ENCODE data around the gene RAD51B. TPM values are rescaled to one million over a fixed set of nuclear protein-coding genes. Genes with fewer than 3 reads are reported as not detected.

RAD51B gene
- total RNA-seq, 1 experiment from 2014 or later = 28.9 TPM

- no peak for DNase-seq (ENCODE audit: low read depth, low spot score)
- in situ Hi-C loops (cut with HindIII; ENCODE audit: low pct_unique_long_range_greater_than_20kb, low sequenced_read_pairs) = no loop called here
These were observed 736.7 kb downstream of the RAD51B start for GRCh38 chr14:68556253-68556652.

- in situ Hi-C loops (cut with HindIII; ENCODE audit: low pct_unique_long_range_greater_than_20kb, low sequenced_read_pairs) = no loop called here
- no peak for DNase-seq (ENCODE audit: low read depth, low spot score)
These were observed 738.1 kb downstream of the RAD51B start for GRCh38 chr14:68557648-68558047.

- in situ Hi-C loops (cut with HindIII; ENCODE audit: low pct_unique_long_range_greater_than_20kb, low sequenced_read_pairs) = no loop called here
- DNase-seq (ENCODE audit: low read depth, low spot score) = no peak
These were observed 738.5 kb downstream of the RAD51B start for GRCh38 chr14:68558096-68558495.

- no peak for DNase-seq (ENCODE audit: low read depth, low spot score)
- in situ Hi-C loops (cut with HindIII; ENCODE audit: low pct_unique_long_range_greater_than_20kb, low sequenced_read_pairs) = no loop called here
These were observed 740.4 kb downstream of the RAD51B start for GRCh38 chr14:68559949-68560348.

GRCh38 chr14:68561531-68562007 lies 742.0 kb downstream of the RAD51B start:
- in situ Hi-C loops (cut with HindIII; ENCODE audit: low pct_unique_long_range_greater_than_20kb, low sequenced_read_pairs) = no loop called here
- no peak for DNase-seq (ENCODE audit: low read depth, low spot score)

- no peak for DNase-seq (ENCODE audit: low read depth, low spot score)
- in situ Hi-C loops (cut with HindIII; ENCODE audit: low pct_unique_long_range_greater_than_20kb, low sequenced_read_pairs) = no loop called here
These were observed 743.3 kb downstream of the RAD51B start for GRCh38 chr14:68562911-68563250.

GRCh38 chr14:68563251-68564131 lies 743.9 kb downstream of the RAD51B start:
- no peak for DNase-seq (ENCODE audit: low read depth, low spot score)
- in situ Hi-C loops (cut with HindIII; ENCODE audit: low pct_unique_long_range_greater_than_20kb, low sequenced_read_pairs) = no loop called here

GRCh38 chr14:68564191-68564825 lies 744.7 kb downstream of the RAD51B start:
- in situ Hi-C loops (cut with HindIII; ENCODE audit: low pct_unique_long_range_greater_than_20kb, low sequenced_read_pairs) = no loop called here
- no peak for DNase-seq (ENCODE audit: low read depth, low spot score)

- in situ Hi-C loops (cut with HindIII; ENCODE audit: low pct_unique_long_range_greater_than_20kb, low sequenced_read_pairs) = no loop called here
- no peak for DNase-seq (ENCODE audit: low read depth, low spot score)
These were observed 745.5 kb downstream of the RAD51B start for GRCh38 chr14:68564826-68565759.

- in situ Hi-C loops (cut with HindIII; ENCODE audit: low pct_unique_long_range_greater_than_20kb, low sequenced_read_pairs) = no loop called here
- DNase-seq (ENCODE audit: low read depth, low spot score) = no peak
These were observed 746.5 kb downstream of the RAD51B start for GRCh38 chr14:68566075-68566474.

GRCh38 chr14:68568907-68569897 lies 749.6 kb downstream of the RAD51B start:
- no peak for DNase-seq (ENCODE audit: low read depth, low spot score)
- in situ Hi-C loops (cut with HindIII; ENCODE audit: low pct_unique_long_range_greater_than_20kb, low sequenced_read_pairs) = no loop called here

- no peak for DNase-seq (ENCODE audit: low read depth, low spot score)
These were observed 750.4 kb downstream of the RAD51B start for GRCh38 chr14:68569970-68570409.

GRCh38 chr14:68571114-68571591 lies 751.6 kb downstream of the RAD51B start:
- no peak for DNase-seq (ENCODE audit: low read depth, low spot score)
- in situ Hi-C loops (cut with HindIII; ENCODE audit: low pct_unique_long_range_greater_than_20kb, low sequenced_read_pairs) = no loop called here

More at GRCh38 chr14:68569970-68570409, 750.4 kb downstream of the RAD51B start:
- in situ Hi-C loops (cut with HindIII; ENCODE audit: low pct_unique_long_range_greater_than_20kb, low sequenced_read_pairs) = no loop called here

- DNase-seq (ENCODE audit: low read depth, low spot score) = no peak
- in situ Hi-C loops (cut with HindIII; ENCODE audit: low pct_unique_long_range_greater_than_20kb, low sequenced_read_pairs) = no loop called here
These were observed 752.4 kb downstream of the RAD51B start for GRCh38 chr14:68571928-68572525.

- in situ Hi-C loops (cut with HindIII; ENCODE audit: low pct_unique_long_range_greater_than_20kb, low sequenced_read_pairs) = no loop called here
- no peak for DNase-seq (ENCODE audit: low read depth, low spot score)
These were observed 753.5 kb downstream of the RAD51B start for GRCh38 chr14:68573126-68573525.

- in situ Hi-C loops (cut with HindIII; ENCODE audit: low pct_unique_long_range_greater_than_20kb, low sequenced_read_pairs) = no loop called here
- DNase-seq (ENCODE audit: low read depth, low spot score) = no peak
These were observed 754.1 kb downstream of the RAD51B start for GRCh38 chr14:68573722-68574121.

Data from SK-MEL-5 (cell line).